HEK293 (cell line): Measurements from ENCODE around the gene P2RY4.

ENCODE experiments used
- CTCF ChIA-PET: fragments of 350-600 bp; formaldehyde crosslinking; extraction: SDS; loops from one replicate; lab custom pipeline; 2021; ENCODE audit warnings: antibody characterized with exemption; lab: Yijun Ruan, JAX
- POLR2A ChIA-PET: fragments of 300-600 bp; formaldehyde crosslinking; extraction: SDS; loops from one replicate; lab custom pipeline; 2020; ENCODE audit warnings: antibody characterized with exemption, inconsistent platforms; lab: Yijun Ruan, JAX
- H3K27ac ChIP-seq: fragments of 200-500 bp; sonication (Bioruptor generic); 2 replicates; pipeline ENCODE4 v1.5.1; 2014; ENCODE audit warnings: low read depth, low read length, control low read depth, inconsistent platforms; ENCODE audit errors: extremely low read depth
- H3K36me3 ChIP-seq, 2 experiments: fragments of 200-500 bp in 1 of 2; sonication (Bioruptor generic) in 1 of 2; 1 replicate in 1 of 2; 2 replicates in 1 of 2; pipeline ENCODE4 v1.5.1; 2014 to 2017; ENCODE audit warnings: inconsistent platforms in 2 of 2, low read length in 2 of 2; ENCODE audit not compliant: control insufficient read depth in 2 of 2, insufficient read depth in 1 of 2
- H3K4me1 ChIP-seq: fragments of 200-500 bp; sonication (Bioruptor generic); 2 replicates; pipeline ENCODE4 v1.5.1; 2014; ENCODE audit warnings: mild to moderate bottlenecking, low read length, inconsistent platforms; ENCODE audit not compliant: control insufficient read depth, insufficient read depth
- H3K4me3 ChIP-seq: 2 replicates; pipeline ENCODE4 v1.5.1; 2011; ENCODE audit warnings: low read depth, mild to moderate bottlenecking, control low read depth, low read length, moderate library complexity
- H3K9me3 ChIP-seq: fragments of 200-500 bp; sonication (Bioruptor generic); 2 replicates; pipeline ENCODE4 v1.5.1; 2014; ENCODE audit warnings: low read depth, low read length, inconsistent platforms; ENCODE audit not compliant: control insufficient read depth, insufficient read depth
- KLF16 ChIP-seq: fragments of 450-650 bp; formaldehyde crosslinking; IDR thresholded peaks from 2 replicates; pipeline ENCODE4 v1.5.1; 2017; ENCODE audit warnings: missing biosample characterization, missing genetic modification characterization
- PRDM1 ChIP-seq: fragments of 450-650 bp; formaldehyde crosslinking; IDR thresholded peaks from 2 replicates; pipeline ENCODE4; 2016; ENCODE audit warnings: missing biosample characterization, missing genetic modification characterization
- SP2 ChIP-seq: fragments of 450-650 bp; formaldehyde crosslinking; IDR thresholded peaks from 2 replicates; pipeline ENCODE4 v1.5.1; 2016; ENCODE audit warnings: missing biosample characterization, missing genetic modification characterization
- SP7 ChIP-seq: fragments of 450-650 bp; formaldehyde crosslinking; IDR thresholded peaks from 2 replicates; pipeline ENCODE4 v1.5.1; 2016; ENCODE audit warnings: missing biosample characterization, missing genetic modification characterization
- ZBTB20 ChIP-seq: fragments of 450-650 bp; formaldehyde crosslinking; IDR thresholded peaks from 2 replicates; pipeline ENCODE4 v1.5.1; 2016; ENCODE audit warnings: missing biosample characterization, missing genetic modification characterization
- ZNF157 ChIP-seq: fragments of 450-650 bp; formaldehyde crosslinking; IDR thresholded peaks from 2 replicates; pipeline ENCODE4 v1.5.1; 2016; ENCODE audit warnings: missing biosample characterization, missing genetic modification characterization
- ZNF184 ChIP-seq: fragments of 450-650 bp; IDR thresholded peaks from 2 replicates; pipeline ENCODE4 v1.5.1; 2018; ENCODE audit warnings: missing biosample characterization, mild to moderate bottlenecking, missing genetic modification characterization
- ZNF2 ChIP-seq: fragments of 450-650 bp; formaldehyde crosslinking; IDR thresholded peaks from 2 replicates; pipeline ENCODE4 v1.5.1; 2016; ENCODE audit warnings: missing biosample characterization, missing genetic modification characterization
- ZNF211 ChIP-seq: fragments of 450-650 bp; formaldehyde crosslinking; IDR thresholded peaks from 2 replicates; pipeline ENCODE4 v1.5.1; 2016; ENCODE audit warnings: low read depth, missing biosample characterization, missing genetic modification characterization
- ZNF239 ChIP-seq: fragments of 450-650 bp; formaldehyde crosslinking; IDR thresholded peaks from 2 replicates; pipeline ENCODE4 v1.5.1; 2016; ENCODE audit warnings: missing biosample characterization, missing genetic modification characterization
- ZNF341 ChIP-seq: fragments of 450-650 bp; formaldehyde crosslinking; IDR thresholded peaks from 2 replicates; pipeline ENCODE4; 2016; ENCODE audit warnings: low read depth, missing biosample characterization, missing genetic modification characterization
- ZNF350 ChIP-seq: fragments of 450-650 bp; formaldehyde crosslinking; IDR thresholded peaks from 2 replicates; pipeline ENCODE4 v1.5.0; 2017; ENCODE audit warnings: missing biosample characterization, mild to moderate bottlenecking, missing genetic modification characterization
- ZNF404 ChIP-seq: fragments of 450-650 bp; formaldehyde crosslinking; IDR thresholded peaks from 2 replicates; pipeline ENCODE4 v1.5.1; 2017; ENCODE audit warnings: missing biosample characterization, missing genetic modification characterization
- ZNF510 ChIP-seq: fragments of 450-650 bp; formaldehyde crosslinking; IDR thresholded peaks from 2 replicates; pipeline ENCODE4 v1.5.1; 2018; ENCODE audit warnings: mild to moderate bottlenecking, missing genetic modification characterization, missing biosample characterization; ENCODE audit not compliant: insufficient replicate concordance
- ZNF561 ChIP-seq: fragments of 450-650 bp; IDR thresholded peaks from 2 replicates; pipeline ENCODE4 v1.5.1; 2018; ENCODE audit warnings: missing biosample characterization, missing genetic modification characterization, borderline replicate concordance
- ZNF571 ChIP-seq: fragments of 450-650 bp; formaldehyde crosslinking; IDR thresholded peaks from 2 replicates; pipeline ENCODE4 v1.5.0; 2017; ENCODE audit warnings: missing biosample characterization, missing genetic modification characterization
- ZNF664 ChIP-seq: fragments of 450-650 bp; formaldehyde crosslinking; IDR thresholded peaks from 2 replicates; pipeline ENCODE4 v1.5.1; 2016; ENCODE audit warnings: missing biosample characterization, missing genetic modification characterization
- ZNF704 ChIP-seq: fragments of 450-650 bp; formaldehyde crosslinking; IDR thresholded peaks from 2 replicates; pipeline ENCODE4 v1.5.1; 2016; ENCODE audit warnings: missing biosample characterization, missing genetic modification characterization
- ZXDB ChIP-seq: fragments of 450-650 bp; formaldehyde crosslinking; IDR thresholded peaks from 2 replicates; pipeline ENCODE4 v1.5.1; 2016; ENCODE audit warnings: missing biosample characterization, missing genetic modification characterization
- TF ChIP-seq, protein P1 (sequence below): fragments of 450-650 bp; formaldehyde crosslinking; IDR thresholded peaks from 2 replicates; pipeline ENCODE4 v1.5.1; 2016; ENCODE audit warnings: missing biosample characterization, missing genetic modification characterization
- TF ChIP-seq, protein P2 (sequence below): fragments of 450-650 bp; formaldehyde crosslinking; IDR thresholded peaks from 2 replicates; pipeline ENCODE4; 2016; ENCODE audit warnings: missing biosample characterization, missing genetic modification characterization
- TF ChIP-seq, protein P3 (sequence below): fragments of 450-650 bp; formaldehyde crosslinking; IDR thresholded peaks from 2 replicates; pipeline ENCODE4 v1.5.1; 2016; ENCODE audit warnings: missing biosample characterization, missing genetic modification characterization
- TF ChIP-seq, protein P4 (sequence below): IDR thresholded peaks from 2 replicates; pipeline ENCODE4 v1.6.1; 2011; ENCODE audit warnings: mild to moderate bottlenecking, low read depth, low read length, borderline replicate concordance

Gene P2RY4

GRCh38 chrX:70254063-70254400 lies 6.0 kb downstream of the P2RY4 start:
- no peak overlapping the region for H3K4me3 ChIP-seq
- no peak overlapping the region for H3K27ac ChIP-seq
- H3K9me3 ChIP-seq = no peaks in the 10 kb centered on the region; the same call in none of the 2 replicates
- no peak for TF ChIP-seq ZNF664 (tag by site-specific recombination)
- ChIA-PET POLR2A (no interaction called here), CTCF (interaction anchor here (0.7 to 1.4 kb wide), 3 partner anchors 9 to 121 kb away, joined by 3 read pairs; partner anchors contain the start of gene IGBP1)
- H3K4me1 ChIP-seq = no peaks in the 10 kb centered on the region
- no peaks in the 10 kb centered on the region for H3K36me3 ChIP-seq

DNA sequence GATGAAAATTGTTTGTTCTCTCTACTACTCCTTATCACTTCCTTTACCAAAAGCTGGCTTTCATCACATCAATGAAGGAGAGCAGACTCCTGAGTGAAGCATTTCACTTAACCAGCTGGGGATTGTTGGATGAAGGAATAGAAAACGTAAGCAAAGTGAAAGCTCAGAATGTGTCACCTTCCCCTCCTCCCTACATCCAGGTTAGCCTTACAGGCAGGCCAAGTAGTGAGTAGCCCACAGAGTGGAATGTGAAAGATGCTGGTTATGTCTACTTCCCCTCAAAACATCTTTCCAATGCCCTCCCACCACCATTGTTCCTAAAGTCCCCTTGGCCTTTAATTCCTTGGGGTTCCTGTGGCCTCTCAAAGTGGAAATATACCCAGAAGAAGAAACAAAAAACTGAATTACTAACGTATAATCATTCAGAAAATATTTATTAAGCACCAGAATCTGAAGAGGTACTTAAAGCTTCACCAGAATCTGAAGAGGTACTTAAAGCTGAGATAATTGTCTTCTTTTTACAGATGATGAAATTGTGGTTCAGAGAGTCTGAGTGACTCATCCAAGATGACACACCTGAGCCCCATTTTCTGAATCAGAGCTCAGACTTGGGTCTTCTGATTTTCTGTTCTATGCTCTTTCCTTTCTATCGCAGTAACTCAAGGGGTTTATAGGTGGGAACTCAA lies 6.5 kb downstream of the P2RY4 start:
- H3K36me3 ChIP-seq = no peaks in the 10 kb centered on the region
- TF ChIP-seq SP2 (tag by site-specific recombination) (no peak), ZNF239 (tag by site-specific recombination) (no peak), ZNF341 (tag by site-specific recombination) (no peak), ZNF211 (tag by site-specific recombination) (no peak), ZNF561 (tag by site-specific recombination) (no peak), ZNF350 (no peak), ZNF157 (no peak), ZBTB20 (no peak), ZXDB (tag by site-specific recombination) (no peak), ZNF404 (tag by site-specific recombination) (no peak), KLF16 (no peak), ZNF510 (no peak), PRDM1 (no peak), ZNF704 (no peak)
- TF ChIP-seq, protein P1, sequence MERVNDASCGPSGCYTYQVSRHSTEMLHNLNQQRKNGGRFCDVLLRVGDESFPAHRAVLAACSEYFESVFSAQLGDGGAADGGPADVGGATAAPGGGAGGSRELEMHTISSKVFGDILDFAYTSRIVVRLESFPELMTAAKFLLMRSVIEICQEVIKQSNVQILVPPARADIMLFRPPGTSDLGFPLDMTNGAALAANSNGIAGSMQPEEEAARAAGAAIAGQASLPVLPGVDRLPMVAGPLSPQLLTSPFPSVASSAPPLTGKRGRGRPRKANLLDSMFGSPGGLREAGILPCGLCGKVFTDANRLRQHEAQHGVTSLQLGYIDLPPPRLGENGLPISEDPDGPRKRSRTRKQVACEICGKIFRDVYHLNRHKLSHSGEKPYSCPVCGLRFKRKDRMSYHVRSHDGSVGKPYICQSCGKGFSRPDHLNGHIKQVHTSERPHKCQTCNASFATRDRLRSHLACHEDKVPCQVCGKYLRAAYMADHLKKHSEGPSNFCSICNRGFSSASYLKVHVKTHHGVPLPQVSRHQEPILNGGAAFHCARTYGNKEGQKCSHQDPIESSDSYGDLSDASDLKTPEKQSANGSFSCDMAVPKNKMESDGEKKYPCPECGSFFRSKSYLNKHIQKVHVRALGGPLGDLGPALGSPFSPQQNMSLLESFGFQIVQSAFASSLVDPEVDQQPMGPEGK (tag by site-specific recombination) = no peak
- TF ChIP-seq, all 188 proteins: peak for 0
- H3K27ac ChIP-seq = no peak overlapping the region
- H3K9me3 ChIP-seq = no peaks in the 10 kb centered on the region; the same call in none of the 2 replicates
- no peak overlapping the region for H3K4me3 ChIP-seq
- H3K4me1 ChIP-seq = no peaks in the 10 kb centered on the region
- POLR2A ChIA-PET = no interaction called here
- CTCF ChIA-PET = interaction anchor here (0.5 to 1.4 kb wide), 4 partner anchors 9 to 760 kb away, joined by 3 read pairs; partner anchors contain the start of gene IGBP1

DNA sequence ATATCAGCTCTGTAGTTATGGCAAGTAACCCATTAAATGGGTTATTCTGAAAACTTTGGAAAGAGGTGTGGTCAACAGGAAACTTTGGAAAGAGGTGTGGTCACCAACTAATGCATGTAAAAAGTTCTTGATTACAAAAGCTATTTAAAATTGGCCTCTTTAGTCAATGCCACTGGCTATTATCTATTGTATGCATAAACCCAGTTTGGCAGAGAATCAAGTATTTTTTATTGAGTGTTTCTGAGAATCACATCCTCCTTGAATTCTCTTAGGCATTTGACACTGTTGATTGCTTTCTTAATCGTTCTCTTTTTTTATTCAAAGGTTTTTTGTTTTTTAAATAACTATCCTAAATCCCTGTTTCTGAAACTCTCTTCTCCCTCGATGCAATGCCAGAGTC lies 7.5 kb downstream of the P2RY4 start:
- Histone ChIP-seq H3K27ac (no peak overlapping the region), H3K4me3 (no peak overlapping the region), H3K9me3 (no peaks in the 10 kb centered on the region; the same call in none of the 2 replicates), H3K4me1 (no peaks in the 10 kb centered on the region), H3K36me3 (no peaks in the 10 kb centered on the region)
- POLR2A ChIA-PET = no interaction called here
- CTCF ChIA-PET = no interaction called here
- no peak for TF ChIP-seq ZNF571 (tag by site-specific recombination)
- no peak for TF ChIP-seq ZNF184 (tag by site-specific recombination)
- TF ChIP-seq SP7 (tag by site-specific recombination) = no peak
- TF ChIP-seq, protein P2, sequence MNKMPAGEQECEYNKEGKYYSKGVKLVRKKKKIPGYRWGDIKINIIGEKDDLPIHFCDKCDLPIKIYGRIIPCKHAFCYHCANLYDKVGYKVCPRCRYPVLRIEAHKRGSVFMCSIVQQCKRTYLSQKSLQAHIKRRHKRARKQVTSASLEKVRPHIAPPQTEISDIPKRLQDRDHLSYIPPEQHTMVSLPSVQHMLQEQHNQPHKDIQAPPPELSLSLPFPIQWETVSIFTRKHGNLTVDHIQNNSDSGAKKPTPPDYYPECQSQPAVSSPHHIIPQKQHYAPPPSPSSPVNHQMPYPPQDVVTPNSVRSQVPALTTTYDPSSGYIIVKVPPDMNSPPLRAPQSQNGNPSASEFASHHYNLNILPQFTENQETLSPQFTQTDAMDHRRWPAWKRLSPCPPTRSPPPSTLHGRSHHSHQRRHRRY (tag by site-specific recombination) = no peak
- TF ChIP-seq, protein P3, sequence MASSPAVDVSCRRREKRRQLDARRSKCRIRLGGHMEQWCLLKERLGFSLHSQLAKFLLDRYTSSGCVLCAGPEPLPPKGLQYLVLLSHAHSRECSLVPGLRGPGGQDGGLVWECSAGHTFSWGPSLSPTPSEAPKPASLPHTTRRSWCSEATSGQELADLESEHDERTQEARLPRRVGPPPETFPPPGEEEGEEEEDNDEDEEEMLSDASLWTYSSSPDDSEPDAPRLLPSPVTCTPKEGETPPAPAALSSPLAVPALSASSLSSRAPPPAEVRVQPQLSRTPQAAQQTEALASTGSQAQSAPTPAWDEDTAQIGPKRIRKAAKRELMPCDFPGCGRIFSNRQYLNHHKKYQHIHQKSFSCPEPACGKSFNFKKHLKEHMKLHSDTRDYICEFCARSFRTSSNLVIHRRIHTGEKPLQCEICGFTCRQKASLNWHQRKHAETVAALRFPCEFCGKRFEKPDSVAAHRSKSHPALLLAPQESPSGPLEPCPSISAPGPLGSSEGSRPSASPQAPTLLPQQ = no peak
- TF ChIP-seq, protein P4, sequence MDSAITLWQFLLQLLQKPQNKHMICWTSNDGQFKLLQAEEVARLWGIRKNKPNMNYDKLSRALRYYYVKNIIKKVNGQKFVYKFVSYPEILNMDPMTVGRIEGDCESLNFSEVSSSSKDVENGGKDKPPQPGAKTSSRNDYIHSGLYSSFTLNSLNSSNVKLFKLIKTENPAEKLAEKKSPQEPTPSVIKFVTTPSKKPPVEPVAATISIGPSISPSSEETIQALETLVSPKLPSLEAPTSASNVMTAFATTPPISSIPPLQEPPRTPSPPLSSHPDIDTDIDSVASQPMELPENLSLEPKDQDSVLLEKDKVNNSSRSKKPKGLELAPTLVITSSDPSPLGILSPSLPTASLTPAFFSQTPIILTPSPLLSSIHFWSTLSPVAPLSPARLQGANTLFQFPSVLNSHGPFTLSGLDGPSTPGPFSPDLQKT = no peak
- no peak for TF ChIP-seq ZNF2 (tag by site-specific recombination)
